GM12878 (cell line): ENCODE data around the gene GTF2H1. TPM values are rescaled to one million over a fixed set of nuclear protein-coding genes. Genes with fewer than 3 reads are reported as not detected.

ENCODE experiments used
- CHD4 ChIP-seq: fragments of 200-600 bp; sonication (generic); IDR thresholded peaks from 2 replicates; pipeline ENCODE4 v1.6.1; 2016; ENCODE audit warnings: mild to moderate bottlenecking
- EGR1 ChIP-seq, 2 experiments: IDR thresholded peaks; 1 replicate in 1 of 2; 2 replicates in 1 of 2; pipeline ENCODE4 v1.6.1; 2011 to 2012; ENCODE audit warnings: low read depth in 2 of 2, low read length in 2 of 2, borderline replicate concordance in 1 of 2, mild to moderate bottlenecking in 1 of 2, moderate library complexity in 1 of 2
- HDAC6 ChIP-seq: fragments of 200-600 bp; sonication (generic); IDR thresholded peaks from one replicate; pipeline ENCODE4 v1.8.0; 2017; ENCODE audit warnings: antibody characterized with exemption; ENCODE audit not compliant: unreplicated experiment
- IKZF2 ChIP-seq, 2 experiments: fragments of 450-650 bp; IDR thresholded peaks; 2 replicates each; pipeline ENCODE4 v1.6.1; 2017; ENCODE audit warnings: mild to moderate bottlenecking in 2 of 2, moderate library complexity in 2 of 2
- NR2C1 ChIP-seq: fragments of 450-650 bp; IDR thresholded peaks from 2 replicates; pipeline ENCODE4 v1.6.1; 2017; ENCODE audit warnings: antibody characterized with exemption, mild to moderate bottlenecking, moderate library complexity
- NRF1 ChIP-seq: conservative IDR thresholded peaks from 2 replicates; pipeline ENCODE4 v1.6.1; 2011; ENCODE audit warnings: mild to moderate bottlenecking, low read depth, low read length, improper control_type of control experiment
- PAX8 ChIP-seq: fragments of 450-650 bp; IDR thresholded peaks from 2 replicates; pipeline ENCODE4 v1.6.1; 2017; ENCODE audit warnings: mild to moderate bottlenecking, moderate library complexity
- RCOR1 ChIP-seq: conservative IDR thresholded peaks from 2 replicates; pipeline ENCODE4 v1.6.1; 2012; ENCODE audit warnings: low read depth, low read length, improper control_type of control experiment
- REST ChIP-seq: IDR thresholded peaks from 2 replicates; pipeline ENCODE4 v1.6.1; 2012; ENCODE audit warnings: mild to moderate bottlenecking, low read depth, low read length
- SIN3A ChIP-seq: IDR thresholded peaks from 2 replicates; pipeline ENCODE4 v1.6.1; 2012; ENCODE audit warnings: low read depth, low read length, improper control_type of control experiment
- SRF ChIP-seq, 2 experiments: IDR thresholded peaks; 2 replicates each; pipeline ENCODE4 v1.6.1; 2011; ENCODE audit warnings: low read depth in 2 of 2, low read length in 2 of 2, mild to moderate bottlenecking in 1 of 2, moderate library complexity in 1 of 2
- STAT1 ChIP-seq: fragments of 450-650 bp; conservative IDR thresholded peaks from 2 replicates; pipeline ENCODE4 v1.6.1; 2014; ENCODE audit warnings: antibody characterized with exemption, mild to moderate bottlenecking
- TCF12 ChIP-seq: IDR thresholded peaks from 2 replicates; pipeline ENCODE4 v1.6.1; 2011; ENCODE audit warnings: low read depth, mild to moderate bottlenecking, low read length
- ZBED1 ChIP-seq: IDR thresholded peaks from 2 replicates; pipeline ENCODE4 v1.6.1; 2016; ENCODE audit warnings: borderline replicate concordance
- ZSCAN29 ChIP-seq: fragments of 450-650 bp; IDR thresholded peaks from 2 replicates; pipeline ENCODE4 v1.6.1; 2017; ENCODE audit warnings: mild to moderate bottlenecking, moderate library complexity
- polyA plus RNA-seq, 11 experiments: library from polyadenylated mRNA; depleted of rRNA in 4 of 11; unstranded in 6 of 11; stranded (reverse) in 5 of 11; fragments of >200 nt; fragmentation: Nextera tagmentation in 4 of 11; fragmentation: Illumina TruSeq in 1 of 11; extraction: Ambion mirVana in 4 of 11; extraction: Trizol in 1 of 11; gene quantifications; 1 replicate in 1 of 11; 2 replicates in 10 of 11; pipeline versions ENCODE4 v1.2.1 to v1.2.3, GENCODE V29; 2011 to 2016; ENCODE audit warnings: inconsistent platforms in 2 of 11, missing spikeins in 2 of 11, low read depth in 1 of 11
- total RNA-seq, 4 experiments: library from RNA; depleted of rRNA in 3 of 4; stranded (reverse); fragments of >200 nt in 3 of 4; fragmentation: Illumina TruSeq in 1 of 4; extraction: Trizol in 1 of 4; gene quantifications; 2 replicates each; pipeline versions ENCODE4 v1.2.1 to v1.2.3, GENCODE V29; 2013 to 2021
- TF ChIP-seq, protein P1 (sequence below): fragments of 450-650 bp; conservative IDR thresholded peaks from 2 replicates; pipeline ENCODE4 v1.6.1; 2017; ENCODE audit warnings: mild to moderate bottlenecking, moderate library complexity
- TF ChIP-seq, protein P2 (sequence below): fragments of 450-650 bp; formaldehyde crosslinking; IDR thresholded peaks from 2 replicates; pipeline ENCODE4 v1.5.0; 2022; ENCODE audit warnings: mild to moderate bottlenecking, missing genetic modification characterization
- TF ChIP-seq, protein P3 (sequence below): fragments of 450-650 bp; IDR thresholded peaks from 2 replicates; pipeline ENCODE4 v1.6.1; 2014; ENCODE audit warnings: mild to moderate bottlenecking

The GTF2H1 gene
- total and polyA plus RNA-seq, 10 of the 15 experiments (the other 5 are each of a cell fraction or from before 2014, with no cell fraction given), result 36.7 to 68.8 (median 46.6) TPM

- TF ChIP-seq, protein P1, sequence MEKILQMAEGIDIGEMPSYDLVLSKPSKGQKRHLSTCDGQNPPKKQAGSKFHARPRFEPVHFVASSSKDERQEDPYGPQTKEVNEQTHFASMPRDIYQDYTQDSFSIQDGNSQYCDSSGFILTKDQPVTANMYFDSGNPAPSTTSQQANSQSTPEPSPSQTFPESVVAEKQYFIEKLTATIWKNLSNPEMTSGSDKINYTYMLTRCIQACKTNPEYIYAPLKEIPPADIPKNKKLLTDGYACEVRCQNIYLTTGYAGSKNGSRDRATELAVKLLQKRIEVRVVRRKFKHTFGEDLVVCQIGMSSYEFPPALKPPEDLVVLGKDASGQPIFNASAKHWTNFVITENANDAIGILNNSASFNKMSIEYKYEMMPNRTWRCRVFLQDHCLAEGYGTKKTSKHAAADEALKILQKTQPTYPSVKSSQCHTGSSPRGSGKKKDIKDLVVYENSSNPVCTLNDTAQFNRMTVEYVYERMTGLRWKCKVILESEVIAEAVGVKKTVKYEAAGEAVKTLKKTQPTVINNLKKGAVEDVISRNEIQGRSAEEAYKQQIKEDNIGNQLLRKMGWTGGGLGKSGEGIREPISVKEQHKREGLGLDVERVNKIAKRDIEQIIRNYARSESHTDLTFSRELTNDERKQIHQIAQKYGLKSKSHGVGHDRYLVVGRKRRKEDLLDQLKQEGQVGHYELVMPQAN, result no peak
- no peak for TF ChIP-seq SRF (IDR thresholded peaks at IDR 0.05; ENCODE audit: low read depth in 2 of 2, low read length in 2 of 2)
- TF ChIP-seq ZSCAN29, result no peak
- TF ChIP-seq TCF12, result no peak
- TF ChIP-seq SIN3A, result no peak
- no peak for TF ChIP-seq RCOR1
- no peak for TF ChIP-seq NR2C1
- TF ChIP-seq PAX8, result no peak
- no peak for TF ChIP-seq ZBED1
- TF ChIP-seq CHD4, result no peak
- TF ChIP-seq, protein P2, sequence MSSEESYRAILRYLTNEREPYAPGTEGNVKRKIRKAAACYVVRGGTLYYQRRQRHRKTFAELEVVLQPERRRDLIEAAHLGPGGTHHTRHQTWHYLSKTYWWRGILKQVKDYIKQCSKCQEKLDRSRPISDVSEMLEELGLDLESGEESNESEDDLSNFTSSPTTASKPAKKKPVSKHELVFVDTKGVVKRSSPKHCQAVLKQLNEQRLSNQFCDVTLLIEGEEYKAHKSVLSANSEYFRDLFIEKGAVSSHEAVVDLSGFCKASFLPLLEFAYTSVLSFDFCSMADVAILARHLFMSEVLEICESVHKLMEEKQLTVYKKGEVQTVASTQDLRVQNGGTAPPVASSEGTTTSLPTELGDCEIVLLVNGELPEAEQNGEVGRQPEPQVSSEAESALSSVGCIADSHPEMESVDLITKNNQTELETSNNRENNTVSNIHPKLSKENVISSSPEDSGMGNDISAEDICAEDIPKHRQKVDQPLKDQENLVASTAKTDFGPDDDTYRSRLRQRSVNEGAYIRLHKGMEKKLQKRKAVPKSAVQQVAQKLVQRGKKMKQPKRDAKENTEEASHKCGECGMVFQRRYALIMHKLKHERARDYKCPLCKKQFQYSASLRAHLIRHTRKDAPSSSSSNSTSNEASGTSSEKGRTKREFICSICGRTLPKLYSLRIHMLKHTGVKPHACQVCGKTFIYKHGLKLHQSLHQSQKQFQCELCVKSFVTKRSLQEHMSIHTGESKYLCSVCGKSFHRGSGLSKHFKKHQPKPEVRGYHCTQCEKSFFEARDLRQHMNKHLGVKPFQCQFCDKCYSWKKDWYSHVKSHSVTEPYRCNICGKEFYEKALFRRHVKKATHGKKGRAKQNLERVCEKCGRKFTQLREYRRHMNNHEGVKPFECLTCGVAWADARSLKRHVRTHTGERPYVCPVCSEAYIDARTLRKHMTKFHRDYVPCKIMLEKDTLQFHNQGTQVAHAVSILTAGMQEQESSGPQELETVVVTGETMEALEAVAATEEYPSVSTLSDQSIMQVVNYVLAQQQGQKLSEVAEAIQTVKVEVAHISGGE (CRISPR knock-in tag), result no peak
- no peak for TF ChIP-seq NRF1
- TF ChIP-seq, protein P3, sequence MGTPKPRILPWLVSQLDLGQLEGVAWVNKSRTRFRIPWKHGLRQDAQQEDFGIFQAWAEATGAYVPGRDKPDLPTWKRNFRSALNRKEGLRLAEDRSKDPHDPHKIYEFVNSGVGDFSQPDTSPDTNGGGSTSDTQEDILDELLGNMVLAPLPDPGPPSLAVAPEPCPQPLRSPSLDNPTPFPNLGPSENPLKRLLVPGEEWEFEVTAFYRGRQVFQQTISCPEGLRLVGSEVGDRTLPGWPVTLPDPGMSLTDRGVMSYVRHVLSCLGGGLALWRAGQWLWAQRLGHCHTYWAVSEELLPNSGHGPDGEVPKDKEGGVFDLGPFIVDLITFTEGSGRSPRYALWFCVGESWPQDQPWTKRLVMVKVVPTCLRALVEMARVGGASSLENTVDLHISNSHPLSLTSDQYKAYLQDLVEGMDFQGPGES, result no peak
- TF ChIP-seq STAT1, result no peak
- TF ChIP-seq EGR1 (IDR thresholded peaks at IDR 0.05; ENCODE audit: borderline replicate concordance in 1 of 2, low read depth in 2 of 2, low read length in 2 of 2), result 0 out of 3 replicates have a peak, but pooled peaks of 1 of the 2 experiments have one; percentile 19
- no peak for TF ChIP-seq IKZF2 (IDR thresholded peaks at IDR 0.05)
- TF ChIP-seq HDAC6, result no peak
- no peak for TF ChIP-seq REST
Observed at GRCh38 chr11:18394928-18395734, 72.8 kb downstream of the GTF2H1 start (continued).
